GM19240 (cell line): ENCODE results near the gene RBM11.
"Not testable (repeated sequence)": the region's sequence is repeated elsewhere in the genome, so short reads cannot be mapped to it uniquely, and the experiment has no call there.

Experiments used
- DNase-seq: peaks from one replicate; pipeline ENCODE4 v3.0.0; 2011; ENCODE audit warnings: low spot score; ENCODE audit not compliant: insufficient read length

The RBM11 gene, protein sequence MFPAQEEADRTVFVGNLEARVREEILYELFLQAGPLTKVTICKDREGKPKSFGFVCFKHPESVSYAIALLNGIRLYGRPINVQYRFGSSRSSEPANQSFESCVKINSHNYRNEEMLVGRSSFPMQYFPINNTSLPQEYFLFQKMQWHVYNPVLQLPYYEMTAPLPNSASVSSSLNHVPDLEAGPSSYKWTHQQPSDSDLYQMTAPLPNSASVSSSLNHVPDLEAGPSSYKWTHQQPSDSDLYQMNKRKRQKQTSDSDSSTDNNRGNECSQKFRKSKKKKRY

DNA sequence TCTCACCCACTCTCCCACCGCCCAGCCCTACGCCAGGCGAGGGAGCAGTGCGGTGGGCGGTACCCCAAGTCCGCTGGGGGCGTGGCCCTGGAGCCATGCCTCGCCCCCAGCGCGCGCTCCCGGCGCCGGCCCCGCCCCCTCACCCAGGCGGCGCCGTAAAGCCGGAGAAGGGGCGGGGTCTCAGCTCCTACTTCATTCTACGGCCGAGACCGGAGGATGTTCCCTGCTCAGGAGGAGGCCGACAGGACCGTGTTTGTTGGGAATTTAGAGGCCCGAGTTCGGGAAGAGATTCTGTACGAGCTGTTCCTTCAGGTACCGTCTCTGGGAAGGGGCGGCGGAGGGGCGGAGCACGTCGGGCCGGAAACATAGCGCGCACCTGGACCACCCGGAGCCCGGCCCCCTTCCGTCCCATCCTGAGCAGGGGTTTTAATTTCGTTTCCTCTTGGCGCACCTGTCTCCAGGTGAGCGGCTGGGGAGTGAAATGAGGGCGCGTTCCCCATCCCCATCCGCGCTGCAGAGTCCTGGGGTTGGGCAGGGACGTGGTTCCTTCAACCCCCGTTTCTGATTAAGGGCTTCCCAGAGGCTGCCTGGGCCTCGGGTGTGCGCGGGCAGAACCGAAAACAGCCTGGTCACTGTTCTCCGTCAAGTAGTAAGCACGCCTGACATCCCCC lies at the start of gene RBM11:
Gene RBM11, plus strand, starts transcription at position 187 of the 671 bp plus-strand sequence. Its CDS starts 30 bp downstream, at position 217.
- DNase-seq = peak; percentile 11

DNA sequence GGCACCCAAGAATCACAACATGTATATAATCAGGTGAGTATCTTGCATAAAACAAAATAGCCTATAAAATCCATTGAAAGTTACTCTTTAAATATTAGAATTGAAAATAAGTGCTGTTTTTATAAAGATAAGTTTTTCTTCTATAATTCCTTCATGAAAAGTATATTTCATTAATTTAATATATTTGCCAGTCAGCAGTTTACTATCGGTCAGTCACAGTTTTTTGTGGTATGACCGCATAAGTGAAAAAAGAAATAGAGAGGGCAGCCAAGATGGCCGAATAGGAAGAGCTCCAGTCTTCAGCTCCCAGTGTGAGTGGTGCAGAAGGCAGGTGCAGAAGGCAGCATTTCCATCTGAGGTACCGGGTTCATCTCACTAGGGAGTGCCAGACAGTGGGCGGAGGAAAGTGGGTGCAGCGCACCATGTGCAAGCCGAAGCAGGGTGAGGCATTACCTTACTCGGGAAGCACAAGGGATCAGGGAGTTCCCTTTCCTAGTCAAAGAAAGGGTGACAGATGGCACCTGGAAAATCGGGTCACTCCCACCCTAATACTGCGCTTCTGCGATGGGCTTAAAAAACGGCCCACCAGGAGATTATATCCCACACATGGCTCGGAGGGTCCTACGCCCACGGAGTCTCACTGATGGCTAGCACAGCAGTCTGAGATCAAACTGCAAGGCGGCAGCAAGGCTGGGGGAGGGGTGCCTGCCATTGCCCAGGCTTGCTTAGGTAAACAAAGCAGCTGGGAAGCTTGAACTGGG lies 49.3 kb upstream of the RBM11 start:
- DNase-seq = not testable (repeated sequence)

- no peak for DNase-seq
These were observed 9.7 kb upstream of the RBM11 start for GRCh38 chr21:14206222-14206621.

DNA sequence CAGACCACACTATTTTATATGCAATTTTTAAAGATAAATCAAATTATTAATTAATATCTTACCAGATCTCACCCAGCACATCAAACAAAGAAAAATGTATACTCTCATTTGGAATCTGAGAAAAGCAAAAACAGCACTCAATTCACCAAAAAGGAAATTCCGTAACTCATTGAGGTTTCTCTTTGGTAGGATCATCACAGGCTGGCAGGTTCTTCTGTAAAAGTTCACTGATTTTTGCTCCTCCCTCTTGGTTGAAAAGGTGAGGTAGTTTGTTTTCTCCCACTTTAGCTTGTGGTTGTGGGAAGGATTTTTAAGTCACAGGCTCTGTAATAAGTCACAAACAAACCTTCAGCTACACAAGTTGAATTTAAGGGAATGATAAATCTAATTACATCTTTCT lies 5.2 kb upstream of the RBM11 start, which contains the start of gene LIPI:
Gene LIPI, minus strand, starts transcription at position 218 of the 400 bp plus-strand sequence. Its CDS starts 110 bp downstream, at position 108.
- DNase-seq = no peak

DNA sequence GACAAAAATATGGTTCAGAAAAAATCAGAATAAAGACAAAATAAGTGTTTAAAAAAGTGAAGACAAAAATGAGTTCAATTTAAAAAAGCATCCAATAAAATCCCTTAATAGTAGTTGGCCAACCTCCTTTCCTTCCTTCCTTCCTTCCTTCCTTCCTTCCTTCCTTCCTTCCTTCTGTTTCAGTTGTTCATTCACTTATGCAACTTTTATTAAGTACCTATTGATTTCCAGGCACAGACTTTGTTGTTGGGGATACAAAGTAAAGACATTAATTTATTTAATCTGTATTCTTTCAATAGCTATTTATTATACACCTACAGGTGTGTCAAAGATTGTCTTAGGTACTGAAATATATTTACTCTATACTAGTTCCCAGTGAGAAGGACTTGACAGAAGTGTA lies 2.8 kb upstream of the RBM11 start:
- no peak for DNase-seq

DNA sequence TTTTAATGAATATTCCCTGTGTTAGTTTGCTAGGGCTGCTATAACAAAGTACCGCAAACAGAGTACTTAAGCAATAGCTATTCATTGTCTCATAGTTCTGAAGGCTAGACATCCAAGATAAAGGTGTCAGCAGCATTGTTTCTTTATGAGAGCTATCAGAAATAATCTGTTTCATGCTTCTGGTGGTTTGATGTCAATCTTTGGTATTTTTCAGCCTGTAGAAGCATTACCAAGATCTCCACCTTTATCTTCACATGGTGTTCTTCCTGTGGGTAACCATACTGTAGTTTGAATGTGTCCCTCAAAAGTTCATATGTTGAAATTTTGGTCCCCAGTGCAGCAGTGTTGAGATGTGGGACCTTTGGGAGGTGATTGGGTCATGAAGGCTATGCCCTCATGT lies 7.4 kb downstream of the RBM11 start:
- no peak for DNase-seq

- DNase-seq = no peak
These were observed 13.4 kb downstream of the RBM11 start for GRCh38 chr21:14229399-14229798.

- no peak for DNase-seq
These were observed 19.1 kb downstream of the RBM11 start for GRCh38 chr21:14235101-14235500.

DNA sequence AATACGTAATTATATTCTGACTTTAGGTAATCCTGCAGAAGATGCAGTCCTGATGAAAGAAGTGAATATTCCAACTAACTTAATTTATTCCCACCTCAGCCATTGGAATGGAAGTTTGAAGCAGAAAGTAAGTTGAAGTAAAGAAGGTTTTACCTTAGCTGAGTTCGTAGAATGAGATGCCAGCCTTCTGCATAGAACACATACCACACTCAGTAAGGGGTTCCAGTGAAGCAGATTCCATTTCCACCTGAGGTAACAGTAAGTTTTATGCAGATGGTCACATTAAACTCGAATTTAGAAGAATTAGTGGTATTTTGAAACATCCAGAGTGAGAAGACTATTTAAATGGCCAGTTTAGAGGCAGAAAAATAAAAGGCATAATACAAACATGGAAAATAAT lies 20.2 kb downstream of the RBM11 start:
- DNase-seq = no peak

GRCh38 chr21:14239281-14239680 lies 23.3 kb downstream of the RBM11 start:
- DNase-seq = no peak

DNA sequence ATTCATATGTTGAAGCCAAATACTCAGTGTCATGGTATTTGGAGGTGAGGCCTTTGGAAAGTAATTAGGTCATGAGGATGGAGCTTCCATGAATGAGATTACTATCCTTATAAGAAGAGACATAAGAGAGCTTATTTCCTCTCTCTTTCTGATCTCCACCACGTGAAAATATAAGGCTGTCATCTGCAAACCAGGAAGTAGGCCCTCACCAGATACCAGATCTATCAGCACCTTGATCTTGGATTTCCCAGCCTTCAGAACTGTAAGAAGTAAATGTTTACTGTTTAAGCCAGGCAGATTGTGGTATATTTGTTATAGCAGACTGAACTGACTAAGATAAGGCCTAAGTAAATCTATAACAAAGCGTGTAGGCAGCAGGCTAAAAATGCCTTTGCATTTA lies 25.3 kb downstream of the RBM11 start:
- no peak for DNase-seq

DNA sequence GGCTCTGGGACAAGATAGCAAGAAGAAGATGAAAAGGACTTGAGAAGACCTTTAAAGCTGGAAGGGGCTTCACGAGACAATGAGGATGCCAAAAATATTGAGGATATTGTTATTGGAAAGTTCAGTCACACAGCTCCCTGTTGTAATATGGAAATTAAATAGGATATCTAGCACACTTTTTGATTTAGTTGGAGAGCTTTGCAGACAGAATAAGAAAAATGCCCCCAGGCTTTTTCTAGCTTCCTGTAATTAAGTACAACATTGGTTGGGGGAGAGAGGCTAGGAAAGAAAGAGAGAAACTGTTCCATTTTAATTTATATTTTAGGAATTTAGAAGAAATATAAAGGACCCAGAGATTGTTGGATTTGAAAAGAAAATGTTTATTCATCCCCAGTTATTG lies 27.5 kb downstream of the RBM11 start:
- DNase-seq = no peak

- DNase-seq = no peak
These were observed 27.9 kb downstream of the RBM11 start for GRCh38 chr21:14243874-14244273.

- no peak for DNase-seq
These were observed 29.0 kb downstream of the RBM11 start for GRCh38 chr21:14244911-14245310.

- DNase-seq = no peak
These were observed 29.8 kb downstream of the RBM11 start for GRCh38 chr21:14245711-14246110.

GRCh38 chr21:14251336-14251735 lies 35.4 kb downstream of the RBM11 start:
- DNase-seq = no peak

DNA sequence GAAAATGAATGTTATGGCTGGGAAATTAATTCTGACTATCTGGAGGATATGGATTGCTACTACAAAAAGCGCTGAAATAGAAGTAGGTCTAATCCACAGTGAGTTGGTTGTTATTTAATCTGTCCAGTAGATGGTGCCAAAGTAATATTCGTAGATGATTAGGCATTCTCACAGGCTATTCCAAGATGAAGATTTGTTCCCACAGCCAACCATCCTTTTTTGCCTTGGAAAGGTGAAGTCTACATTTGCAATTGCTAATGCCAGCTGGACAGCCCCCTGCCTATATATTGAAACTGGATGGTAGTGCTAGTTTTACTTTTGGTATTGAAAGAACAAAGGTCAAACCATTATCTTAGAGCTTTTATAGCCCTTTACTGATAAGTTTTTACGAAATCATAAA lies 43.8 kb downstream of the RBM11 start:
- DNase-seq = no peak

DNA sequence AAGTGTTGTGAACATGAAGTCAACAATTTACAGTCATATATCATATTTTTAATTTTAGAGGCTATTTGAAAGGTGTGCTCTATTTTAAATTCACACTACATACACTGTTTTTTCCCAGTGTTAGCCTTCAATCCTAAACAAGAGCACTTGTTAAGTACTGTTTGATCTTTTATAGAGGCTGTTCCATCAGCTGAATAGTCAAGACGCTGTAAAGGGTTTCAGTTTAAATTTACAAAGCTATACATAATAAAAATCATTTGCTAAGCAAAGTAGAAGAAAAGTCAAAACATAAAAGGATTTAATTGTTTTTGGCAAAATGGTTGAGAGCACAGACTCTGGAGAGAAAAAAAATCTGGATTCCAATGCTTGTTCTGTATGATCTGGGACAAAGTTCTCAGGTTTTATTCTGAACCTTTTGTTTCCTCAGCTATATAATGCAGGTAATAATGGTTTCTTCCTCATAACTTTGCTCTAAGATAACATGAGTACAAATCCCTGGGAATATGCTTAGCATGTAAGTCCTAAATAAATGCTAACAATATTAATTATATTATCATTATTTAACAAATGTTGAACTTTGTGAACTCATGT lies 44.3 kb downstream of the RBM11 start:
- DNase-seq = no peak

DNA sequence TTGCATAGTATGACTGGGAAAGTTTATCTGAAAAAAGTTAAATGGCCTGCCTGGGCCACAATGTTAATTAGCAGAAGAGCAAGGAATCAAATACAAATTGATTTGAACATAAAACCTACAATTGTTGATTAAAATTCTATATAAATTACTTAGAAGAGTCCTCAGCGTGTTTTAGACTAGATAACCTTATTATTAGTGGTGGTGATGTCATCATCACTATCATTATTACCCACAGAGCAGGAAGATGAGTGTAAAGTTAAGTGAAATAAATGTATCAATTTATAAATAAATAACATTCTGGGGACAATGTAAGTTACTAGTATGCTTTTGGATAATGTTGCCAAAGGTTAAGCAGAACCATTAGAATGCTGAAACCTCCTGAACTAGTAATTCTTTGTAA lies 46.1 kb downstream of the RBM11 start:
- DNase-seq = no peak

GRCh38 chr21:14263879-14264278 lies 47.9 kb downstream of the RBM11 start:
- DNase-seq = no peak

DNA sequence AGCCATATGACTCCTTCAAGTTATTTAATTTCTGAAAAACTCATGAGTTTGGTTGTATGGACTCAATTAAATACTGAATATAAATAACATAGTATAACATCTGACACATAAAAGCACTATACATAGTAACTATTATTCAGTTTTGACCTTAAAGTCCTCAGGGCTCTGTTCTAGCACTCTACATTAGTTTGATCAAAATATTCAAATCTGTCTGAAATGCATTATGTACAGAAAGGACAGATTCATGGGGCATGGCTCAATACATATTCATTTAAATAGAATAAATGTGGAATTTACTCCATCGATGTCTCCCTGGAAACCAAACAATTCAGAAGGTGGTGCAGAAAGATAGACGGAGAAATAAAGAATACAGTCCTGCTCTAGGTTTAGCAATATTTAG lies 49.1 kb downstream of the RBM11 start:
- no peak for DNase-seq

GRCh38 chr21:14267076-14267475 lies 51.1 kb downstream of the RBM11 start:
- no peak for DNase-seq
